ENCODE results near the gene TES. TPM values are rescaled to one million over a fixed set of nuclear protein-coding genes. Genes with fewer than 3 reads are reported as not detected.
A peak's percentile ranks its signal among the peaks of the same experiment; 100 is the strongest.

The TES gene
- total RNA-seq, 1 experiment from 2014 or later, result 28.2 TPM

- Histone ChIP-seq H3K79me1 (ENCODE audit: insufficient read depth, low read depth, low read length, poor library complexity, severe bottlenecking) (no peaks in the 10 kb centered on the region), H3K79me2 (ENCODE audit: insufficient read depth, low read length) (no peaks in the 10 kb centered on the region)
- peaks cover 14 to 18% of the 10 kb centered on the region in 2 experiments for H3K4me1 Mint-ChIP-seq
These were observed 41.9 kb downstream of the TES start for GRCh38 chr7:116252249-116252648.

More at GRCh38 chr7:116252249-116252648, 41.9 kb downstream of the TES start:
- H3K14ac ChIP-seq (ENCODE audit: insufficient read depth, low read length), result no peak overlapping the region
- H2BK20ac ChIP-seq (ENCODE audit: low read depth, low read length, poor library complexity, severe bottlenecking), result no peak overlapping the region
- no peak overlapping the region for H2AFZ ChIP-seq (ENCODE audit: low read length)
- no peak overlapping the region for H3K27ac ChIP-seq (ENCODE audit: insufficient read length, low read depth, low read length)
- Mint-ChIP-seq H3K9me3 (no peaks in the 10 kb centered on the region), H3K27me3 (ENCODE audit: low read depth) (no peaks in the 10 kb centered on the region), H3K36me3 (ENCODE audit: insufficient read depth in 1 of 3, low read depth in 3 of 3) (peaks cover 2 to 12% (median 11%) of the 10 kb centered on the region in 3 experiments; a peak in 6 of 7 replicates), H3K4me3 (no peak overlapping the region), H3K27ac (peak overlapping the region in 1 of 3 experiments; percentile 67; a peak in 2 of 7 replicates)
- H4K91ac ChIP-seq (ENCODE audit: insufficient read length, low read depth, low read length), result no peak overlapping the region
- H3K23ac ChIP-seq (ENCODE audit: insufficient read length, low read depth, low read length), result no peak overlapping the region
- TF ChIP-seq CTCF (conservative IDR thresholded peaks at IDR 0.05), result no peak
- H4K20me1 ChIP-seq (ENCODE audit: control insufficient read depth, insufficient read depth, insufficient read length), result no peaks in the 10 kb centered on the region
- H2BK12ac ChIP-seq (ENCODE audit: insufficient read length, low read depth, low read length), result no peak overlapping the region
- H3K9me3 ChIP-seq (ENCODE audit: control insufficient read depth, low read depth, low read length), result no peaks in the 10 kb centered on the region
- H3T11ph ChIP-seq (ENCODE audit: low read length), result no peak overlapping the region
- H2BK15ac ChIP-seq (ENCODE audit: low read depth, low read length), result no peak overlapping the region
- H4K8ac ChIP-seq (replicated peaks; ENCODE audit: insufficient read length, low read depth, low read length), result no peak overlapping the region
- H3K56ac ChIP-seq (ENCODE audit: insufficient read length, low read depth, low read length), result no peak overlapping the region
- no peak overlapping the region for H3K18ac ChIP-seq (ENCODE audit: insufficient read length, low read depth, low read length)
- H2BK120ac ChIP-seq (ENCODE audit: low read depth, low read length, poor library complexity, severe bottlenecking), result no peak overlapping the region
- no peak overlapping the region for H3K4ac ChIP-seq (ENCODE audit: low read depth, low read length)
- DNase-seq, result no peak
- H3K23me2 ChIP-seq (ENCODE audit: insufficient read length, low read depth, low read length, poor library complexity, severe bottlenecking), result no peaks in the 10 kb centered on the region
- H3K27me3 ChIP-seq (ENCODE audit: insufficient read depth, low read length), result no peaks in the 10 kb centered on the region
- H2AK5ac ChIP-seq (ENCODE audit: insufficient read length, low read length), result no peak overlapping the region
- no peak overlapping the region for H4K5ac ChIP-seq (ENCODE audit: insufficient read length, low read depth, low read length)
- WGBS (ENCODE audit: extremely low coverage, insufficient read length, low lambda C conversion rate), result no CpG with 5 or more reads among the region's 3 CpGs
- H2BK5ac ChIP-seq (ENCODE audit: insufficient read length, low read length), result no peak overlapping the region
- H3K4me1 ChIP-seq (ENCODE audit: insufficient read depth, low read length), result peaks cover 3% of the 10 kb centered on the region; the same call in 1 of the 2 replicates
- H3K9ac ChIP-seq (ENCODE audit: extremely low read depth, insufficient read length, low read length), result no peak overlapping the region
- no peak overlapping the region for H3K4me2 ChIP-seq (ENCODE audit: insufficient read depth, insufficient read length, low read length)
